SK-N-SH (cell line): ENCODE results near the gene ZNF606. TPM values are rescaled to one million over a fixed set of nuclear protein-coding genes. Genes with fewer than 3 reads are reported as not detected.
A peak's percentile ranks its signal among the peaks of the same experiment; 100 is the strongest.

Experiments used
- CTCF ChIA-PET: fragments of 300-600, 350-600 bp; formaldehyde crosslinking; extraction: SDS; loops from one replicate; lab custom pipeline; 2021; lab: Yijun Ruan, JAX
- POLR2A ChIA-PET: fragments of 350-600 bp; sonication (Branson Sonifier 250); formaldehyde crosslinking; extraction: SDS; loops from one replicate; lab custom pipeline; 2020; ENCODE audit warnings: antibody characterized with exemption, inconsistent platforms; lab: Yijun Ruan, JAX
- DNase-seq: peaks from one replicate; pipeline ENCODE4 v3.0.0; 2012
- H2AFZ ChIP-seq: fragments of 200-600 bp; sonication (generic); 2 replicates; pipeline ENCODE4 v1.8.1; 2016; ENCODE audit warnings: antibody characterized with exemption, mild to moderate bottlenecking, low read depth
- H3F3A ChIP-seq: fragments of 200-600 bp; sonication (generic); replicated peaks from 2 replicates; pipeline ENCODE3; 2016; ENCODE audit warnings: antibody characterized with exemption, mild to moderate bottlenecking; ENCODE audit not compliant: insufficient read depth
- H3K27ac ChIP-seq, 2 experiments: fragments of 200-500 bp in 1 of 2; fragments of 200-600 bp in 1 of 2; sonication (Bioruptor generic) in 1 of 2; sonication (generic), shearing (Covaris generic) in 1 of 2; 2 replicates each; pipeline versions ENCODE4 v1.5.1 to v1.6.1; 2014 to 2016; ENCODE audit warnings: low read depth in 2 of 2, inconsistent platforms in 1 of 2, low read length in 1 of 2, mild to moderate bottlenecking in 1 of 2, mixed read lengths in 1 of 2
- H3K27me3 ChIP-seq: fragments of 200-600 bp; sonication (generic), shearing (Covaris generic); 2 replicates; pipeline ENCODE4 v1.6.1; 2016; ENCODE audit warnings: mixed run types; ENCODE audit not compliant: insufficient read depth
- H3K36me3 ChIP-seq, 2 experiments: fragments of 200-500 bp in 1 of 2; fragments of 200-600 bp in 1 of 2; sonication (Bioruptor generic) in 1 of 2; sonication (generic) in 1 of 2; replicated peaks in 1 of 2; 2 replicates each; pipeline versions ENCODE3 to v1.5.1; 2014 to 2016; ENCODE audit warnings: low read length in 1 of 2, mild to moderate bottlenecking in 1 of 2; ENCODE audit not compliant: insufficient read depth in 2 of 2, control insufficient read depth in 1 of 2
- H3K4me1 ChIP-seq, 2 experiments: fragments of 200-500 bp in 1 of 2; fragments of 200-600 bp in 1 of 2; sonication (Bioruptor generic) in 1 of 2; sonication (generic), shearing (Covaris generic) in 1 of 2; 2 replicates each; pipeline versions ENCODE4 v1.5.1 to v1.6.1; 2014 to 2016; ENCODE audit warnings: low read depth in 1 of 2, low read length in 1 of 2, mixed run types in 1 of 2; ENCODE audit not compliant: insufficient read depth in 2 of 2, control insufficient read depth in 1 of 2
- H3K4me2 ChIP-seq: fragments of 200-600 bp; sonication (generic), shearing (Covaris generic); 2 replicates; pipeline ENCODE4 v1.6.1; 2017; ENCODE audit warnings: mixed run types
- H3K4me3 ChIP-seq, 2 experiments: fragments of 200-500 bp in 1 of 2; fragments of 200-600 bp in 1 of 2; sonication (Bioruptor generic) in 1 of 2; sonication (generic), shearing (Covaris generic) in 1 of 2; 2 replicates each; pipeline versions ENCODE4 v1.5.1 to v1.8.1; 2014 to 2016; ENCODE audit warnings: low read depth in 2 of 2, inconsistent platforms in 1 of 2, low read length in 1 of 2, mild to moderate bottlenecking in 1 of 2, mixed read lengths in 1 of 2, moderate library complexity in 1 of 2
- H3K79me2 ChIP-seq: fragments of 200-600 bp; sonication (generic); 2 replicates; pipeline ENCODE4 v1.8.1; 2017; ENCODE audit warnings: mild to moderate bottlenecking; ENCODE audit not compliant: insufficient read depth
- H3K9ac ChIP-seq: fragments of 200-600 bp; sonication (generic); 2 replicates; pipeline ENCODE4 v1.6.1; 2017; ENCODE audit warnings: mixed run types
- H3K9me2 ChIP-seq: fragments of 200-600 bp; sonication (generic); 2 replicates; pipeline ENCODE4 v1.6.1; 2017; ENCODE audit warnings: mixed run types
- H3K9me3 ChIP-seq: fragments of 200-600 bp; sonication (generic); 2 replicates; pipeline ENCODE4 v1.6.1; 2017; ENCODE audit warnings: mixed run types, mild to moderate bottlenecking, moderate library complexity
- H4K20me1 ChIP-seq: fragments of 200-600 bp; sonication (generic); 2 replicates; pipeline ENCODE4 v1.6.1; 2017; ENCODE audit warnings: mild to moderate bottlenecking, mixed run types; ENCODE audit not compliant: insufficient read depth
- ELF1 ChIP-seq: IDR thresholded peaks from 2 replicates; pipeline ENCODE4 v1.4.0; 2012
- EZH2phosphoT487 ChIP-seq: fragments of 200-600 bp; sonication (generic); IDR thresholded peaks from 2 replicates; pipeline ENCODE4 v1.6.1; 2017; ENCODE audit warnings: low read depth, mixed run types, mild to moderate bottlenecking, antibody characterized with exemption, moderate library complexity, borderline replicate concordance
- RAD21 ChIP-seq: IDR thresholded peaks from 2 replicates; pipeline ENCODE4 v1.6.1; 2012; ENCODE audit warnings: mild to moderate bottlenecking, low read length
- RFX5 ChIP-seq: IDR thresholded peaks from 2 replicates; pipeline ENCODE4 v1.6.1; 2012; ENCODE audit warnings: mild to moderate bottlenecking, improper control_type of control experiment, low read length
- SMC3 ChIP-seq: IDR thresholded peaks from 2 replicates; pipeline ENCODE4 v1.6.1; 2012; ENCODE audit warnings: low read depth, low read length, improper control_type of control experiment
- TAF1 ChIP-seq: IDR thresholded peaks from 2 replicates; pipeline ENCODE4 v1.6.1; 2012; ENCODE audit warnings: low read depth, mild to moderate bottlenecking, low read length, moderate library complexity, borderline replicate concordance
- WGBS: methylation state at CpG from one replicate; pipeline ENCODE4 v1.1.6; 2017; ENCODE audit warnings: low lambda C conversion rate; 5-methylcytosine and 5-hydroxymethylcytosine counted together
- polyA plus RNA-seq, 3 experiments: library from polyadenylated mRNA; depleted of rRNA; stranded (reverse); fragments of >200 nt; gene quantifications; 2 replicates each; pipeline ENCODE4 v1.2.3, GENCODE V29; 2012
- TF ChIP-seq, protein P1 (sequence below): fragments of 200-600 bp; sonication (generic); IDR thresholded peaks from 2 replicates; pipeline ENCODE4 v1.6.1; 2017; ENCODE audit warnings: antibody characterized with exemption, mild to moderate bottlenecking, moderate library complexity
- TF ChIP-seq, protein P2 (sequence below): IDR thresholded peaks from 2 replicates; pipeline ENCODE4; 2012
- TF ChIP-seq, protein P3 (sequence below): IDR thresholded peaks from 2 replicates; pipeline ENCODE4 v1.4.0; 2012; ENCODE audit warnings: low read depth, borderline replicate concordance

ZNF606 gene
- polyA plus RNA-seq, 1 of the 3 experiments (the other 2 are of a cell fraction) = 2.9 TPM

DNA sequence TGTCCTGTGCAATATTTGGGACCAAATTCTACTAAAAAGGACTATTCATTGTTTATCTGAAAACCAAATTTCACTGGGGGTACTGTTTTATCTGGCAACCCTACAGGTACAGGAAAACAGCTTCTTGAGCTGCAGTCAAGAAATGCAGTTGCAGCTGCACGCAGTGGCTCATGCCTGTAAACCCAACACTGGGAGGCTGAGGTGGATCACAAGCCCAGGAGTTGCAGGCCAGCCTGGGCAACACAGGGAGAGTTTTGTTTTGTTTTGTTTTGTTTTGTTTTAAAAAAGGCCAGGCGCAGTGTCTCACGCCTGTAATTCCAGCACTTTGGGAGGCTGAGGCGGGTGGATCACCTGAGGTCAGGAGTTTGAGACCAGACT lies 19.7 kb upstream of the ZNF606 start:
- H3K27me3 ChIP-seq = no peaks in the 10 kb centered on the region
- ChIA-PET POLR2A (no interaction called here), CTCF (interaction anchor here (1.3 kb wide), 1 partner anchor 133 kb away, joined by 5 read pairs; no protein-coding TSS in a partner anchor)
- H3K9me3 ChIP-seq = no peaks in the 10 kb centered on the region
- H3K4me3 ChIP-seq = no peak overlapping the region
- H4K20me1 ChIP-seq = no peaks in the 10 kb centered on the region
- H2AFZ ChIP-seq = no peak overlapping the region
- no peak overlapping the region for H3K9ac ChIP-seq
- H3K79me2 ChIP-seq = no peaks in the 10 kb centered on the region
- DNase-seq = no peak
- H3K4me1 ChIP-seq = no peaks in the 10 kb centered on the region
- H3K9me2 ChIP-seq = no peaks in the 10 kb centered on the region
- H3K4me2 ChIP-seq = no peak overlapping the region
- TF ChIP-seq RAD21 = no peak
- TF ChIP-seq, protein P1, sequence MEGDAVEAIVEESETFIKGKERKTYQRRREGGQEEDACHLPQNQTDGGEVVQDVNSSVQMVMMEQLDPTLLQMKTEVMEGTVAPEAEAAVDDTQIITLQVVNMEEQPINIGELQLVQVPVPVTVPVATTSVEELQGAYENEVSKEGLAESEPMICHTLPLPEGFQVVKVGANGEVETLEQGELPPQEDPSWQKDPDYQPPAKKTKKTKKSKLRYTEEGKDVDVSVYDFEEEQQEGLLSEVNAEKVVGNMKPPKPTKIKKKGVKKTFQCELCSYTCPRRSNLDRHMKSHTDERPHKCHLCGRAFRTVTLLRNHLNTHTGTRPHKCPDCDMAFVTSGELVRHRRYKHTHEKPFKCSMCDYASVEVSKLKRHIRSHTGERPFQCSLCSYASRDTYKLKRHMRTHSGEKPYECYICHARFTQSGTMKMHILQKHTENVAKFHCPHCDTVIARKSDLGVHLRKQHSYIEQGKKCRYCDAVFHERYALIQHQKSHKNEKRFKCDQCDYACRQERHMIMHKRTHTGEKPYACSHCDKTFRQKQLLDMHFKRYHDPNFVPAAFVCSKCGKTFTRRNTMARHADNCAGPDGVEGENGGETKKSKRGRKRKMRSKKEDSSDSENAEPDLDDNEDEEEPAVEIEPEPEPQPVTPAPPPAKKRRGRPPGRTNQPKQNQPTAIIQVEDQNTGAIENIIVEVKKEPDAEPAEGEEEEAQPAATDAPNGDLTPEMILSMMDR = no peak
- TF ChIP-seq, protein P2, sequence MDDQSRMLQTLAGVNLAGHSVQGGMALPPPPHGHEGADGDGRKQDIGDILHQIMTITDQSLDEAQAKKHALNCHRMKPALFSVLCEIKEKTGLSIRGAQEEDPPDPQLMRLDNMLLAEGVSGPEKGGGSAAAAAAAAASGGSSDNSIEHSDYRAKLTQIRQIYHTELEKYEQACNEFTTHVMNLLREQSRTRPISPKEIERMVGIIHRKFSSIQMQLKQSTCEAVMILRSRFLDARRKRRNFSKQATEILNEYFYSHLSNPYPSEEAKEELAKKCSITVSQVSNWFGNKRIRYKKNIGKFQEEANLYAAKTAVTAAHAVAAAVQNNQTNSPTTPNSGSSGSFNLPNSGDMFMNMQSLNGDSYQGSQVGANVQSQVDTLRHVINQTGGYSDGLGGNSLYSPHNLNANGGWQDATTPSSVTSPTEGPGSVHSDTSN = no peak
- TF ChIP-seq, protein P3, sequence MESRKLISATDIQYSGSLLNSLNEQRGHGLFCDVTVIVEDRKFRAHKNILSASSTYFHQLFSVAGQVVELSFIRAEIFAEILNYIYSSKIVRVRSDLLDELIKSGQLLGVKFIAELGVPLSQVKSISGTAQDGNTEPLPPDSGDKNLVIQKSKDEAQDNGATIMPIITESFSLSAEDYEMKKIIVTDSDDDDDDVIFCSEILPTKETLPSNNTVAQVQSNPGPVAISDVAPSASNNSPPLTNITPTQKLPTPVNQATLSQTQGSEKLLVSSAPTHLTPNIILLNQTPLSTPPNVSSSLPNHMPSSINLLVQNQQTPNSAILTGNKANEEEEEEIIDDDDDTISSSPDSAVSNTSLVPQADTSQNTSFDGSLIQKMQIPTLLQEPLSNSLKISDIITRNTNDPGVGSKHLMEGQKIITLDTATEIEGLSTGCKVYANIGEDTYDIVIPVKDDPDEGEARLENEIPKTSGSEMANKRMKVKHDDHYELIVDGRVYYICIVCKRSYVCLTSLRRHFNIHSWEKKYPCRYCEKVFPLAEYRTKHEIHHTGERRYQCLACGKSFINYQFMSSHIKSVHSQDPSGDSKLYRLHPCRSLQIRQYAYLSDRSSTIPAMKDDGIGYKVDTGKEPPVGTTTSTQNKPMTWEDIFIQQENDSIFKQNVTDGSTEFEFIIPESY = no peak
- no peak for TF ChIP-seq RFX5
- TF ChIP-seq TAF1 = no peak
- no peak for TF ChIP-seq EZH2phosphoT487
- TF ChIP-seq, all 33 proteins: peak for 0
- WGBS = 28% methylated on average over 4 of the region's 4 CpGs
- Histone ChIP-seq H3K36me3 (no peaks in the 10 kb centered on the region), H3K27ac (no peak overlapping the region), H3F3A (no peaks in the 10 kb centered on the region)

DNA sequence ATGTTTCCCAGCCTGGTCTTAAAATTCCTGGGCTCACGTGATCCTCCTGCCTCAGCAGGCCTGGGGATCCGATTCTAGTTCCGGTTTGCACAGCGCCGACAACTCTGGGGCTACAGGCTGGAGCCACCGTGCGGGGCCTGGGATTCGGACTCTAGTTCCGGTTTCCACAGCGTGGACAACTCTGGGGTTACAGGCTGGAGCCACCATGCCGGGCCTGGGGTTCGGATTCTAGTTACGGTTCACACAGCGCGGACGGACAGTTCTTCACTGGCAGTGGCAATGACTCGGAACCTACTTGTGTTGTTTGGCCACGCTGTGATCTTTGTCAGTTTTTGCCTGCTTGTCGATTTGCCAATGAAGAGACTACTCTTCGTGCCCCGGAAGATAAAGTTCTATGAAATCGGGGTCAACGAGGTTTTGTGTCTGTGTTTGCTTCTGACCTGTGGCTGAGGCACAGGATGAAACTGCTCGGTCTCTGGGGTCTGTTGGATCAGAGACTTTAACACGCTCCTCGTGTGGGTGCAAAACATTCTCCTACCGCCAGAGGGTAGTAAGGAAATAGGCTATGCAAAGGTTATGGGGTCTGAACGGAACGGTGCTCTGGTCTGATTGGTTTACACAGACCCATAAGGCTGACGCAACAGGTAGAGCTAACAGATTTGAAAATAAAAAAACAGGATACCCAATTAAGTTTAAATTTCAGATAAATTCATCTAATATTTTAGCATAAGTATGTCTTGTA lies 19.1 kb upstream of the ZNF606 start:
- ChIA-PET CTCF (interaction anchor here (1.3 kb wide), 1 partner anchor 134 kb away, joined by 5 read pairs; no protein-coding TSS in a partner anchor), POLR2A (no interaction called here)
- WGBS = 48% methylated on average over 27 of the region's 30 CpGs
- TF ChIP-seq, protein P1 = peak; percentile 38; the same call in 1 of the 2 replicates
- TF ChIP-seq ELF1 (no peak), RAD21 (peak; percentile 56), SMC3 (peak; percentile 23; the same call in 1 of the 2 replicates)
- Histone ChIP-seq H3K9ac (no peak overlapping the region), H3K4me2 (no peak overlapping the region), H2AFZ (no peak overlapping the region), H3K27ac (no peak overlapping the region), H3K79me2 (no peaks in the 10 kb centered on the region), H3K4me3 (no peak overlapping the region), H3K27me3 (no peaks in the 10 kb centered on the region), H3K36me3 (no peaks in the 10 kb centered on the region), H3K4me1 (no peaks in the 10 kb centered on the region), H3F3A (no peaks in the 10 kb centered on the region), H3K9me2 (no peaks in the 10 kb centered on the region), H3K9me3 (no peaks in the 10 kb centered on the region), H4K20me1 (no peaks in the 10 kb centered on the region)
- DNase-seq = peak; percentile 81
